ENCODE measurements around the gene REST. TPM values are rescaled to one million over a fixed set of nuclear protein-coding genes. Genes with fewer than 3 reads are reported as not detected.
A peak's percentile ranks its signal among the peaks of the same experiment; 100 is the strongest.

Gene REST
- total and polyA plus RNA-seq, 9 of the 15 experiments (the other 6 are each of a cell fraction or from before 2014, with no cell fraction given): 2.9 to 24.0 (median 19.2) TPM

- no peak; the same call in 1 of the 2 replicates for TF ChIP-seq FOXP1 (CRISPR knock-in tag; IDR thresholded peaks at IDR 0.05)
- TF ChIP-seq BMI1 (IDR thresholded peaks at IDR 0.05; ENCODE audit: low read length): no peak
- TF ChIP-seq FOXA1 (IDR thresholded peaks at IDR 0.05; ENCODE audit: borderline replicate concordance): no peak
- 0 out of 2 replicates have a peak, but pooled peaks have one; percentile 30 for TF ChIP-seq ERF (CRISPR knock-in tag; IDR thresholded peaks at IDR 0.05)
- no peak for TF ChIP-seq IRF1 (CRISPR knock-in tag; IDR thresholded peaks at IDR 0.05; ENCODE audit: borderline replicate concordance)
- no peak for TF ChIP-seq ZNF740 (CRISPR knock-in tag; IDR thresholded peaks at IDR 0.05)
- TF ChIP-seq ZNF740 (tag; IDR thresholded peaks at IDR 0.05): 0 out of 4 replicates have a peak, but pooled peaks of 1 of the 2 experiments have one; percentile 29
- no peak for TF ChIP-seq PBX2 (CRISPR knock-in tag; IDR thresholded peaks at IDR 0.05; ENCODE audit: low read depth)
- no peak for TF ChIP-seq PBX2 (tag; conservative IDR thresholded peaks at IDR 0.05; ENCODE audit: low read depth)
- no peak for TF ChIP-seq E2F3 (CRISPR knock-in tag; IDR thresholded peaks at IDR 0.05)
- TF ChIP-seq ZNF133 (CRISPR knock-in tag; IDR thresholded peaks at IDR 0.05): no peak
- TF ChIP-seq ETV1 (tag; conservative IDR thresholded peaks at IDR 0.05; ENCODE audit: low read depth): 0 out of 2 replicates have a peak, but pooled peaks have one; percentile 13
- TF ChIP-seq ARNT (IDR thresholded peaks at IDR 0.05): no peak
- no peak for TF ChIP-seq ZMIZ1 (IDR thresholded peaks at IDR 0.05; ENCODE audit: low read depth in 2 of 2, low read length in 2 of 2)
- TF ChIP-seq PTTG1 (tag; IDR thresholded peaks at IDR 0.05; ENCODE audit: low read depth): no peak
- no peak for TF ChIP-seq ZNF354B (CRISPR knock-in tag; IDR thresholded peaks at IDR 0.05)
- TF ChIP-seq LARP7 (IDR thresholded peaks at IDR 0.05): no peak
- no peak for TF ChIP-seq KLF6 (CRISPR knock-in tag; IDR thresholded peaks at IDR 0.05; ENCODE audit: borderline replicate concordance)
- no peak for TF ChIP-seq STAT5A (IDR thresholded peaks at IDR 0.05; ENCODE audit: borderline replicate concordance, low read length)
- 0 out of 2 replicates have a peak, but pooled peaks have one; percentile 4 for TF ChIP-seq POLR2H (tag; IDR thresholded peaks at IDR 0.05; ENCODE audit: low read depth)
- no peak for TF ChIP-seq PHF20 (IDR thresholded peaks at IDR 0.05; ENCODE audit: partially characterized antibody)
Observed at GRCh38 chr4:56908206-56909085, 746 bp downstream of the REST start (continued).

All from K562 (cell line).